DND-41 (cell line): Measurements from ENCODE around the gene RANBP17.

Experiments
- ATAC-seq: fragments of 200-7000 bp; cut with Tn5 transposase; 3 replicates; pipeline ENCODE4 v1.9.1; 2021; ENCODE audit warnings: low read depth; ENCODE audit not compliant: insufficient read depth
- DNase-seq: peaks from one replicate; pipeline ENCODE4 v3.0.0-alpha.2; 2020
- H2AFZ ChIP-seq: 2 replicates; pipeline ENCODE4 v1.6.0; 2012; ENCODE audit warnings: low read depth, low read length
- H3K27ac ChIP-seq: 2 replicates; pipeline ENCODE4 v1.5.1; 2012; ENCODE audit warnings: low read length, inconsistent platforms
- H3K27me3 ChIP-seq: fragments of 200-600 bp; sonication (generic); 2 replicates; pipeline ENCODE4 v1.6.0; 2012; ENCODE audit warnings: low read length, mild to moderate bottlenecking, inconsistent platforms; ENCODE audit not compliant: insufficient read depth, poor library complexity
- H3K36me3 ChIP-seq: 2 replicates; pipeline ENCODE4 v1.5.1; 2012; ENCODE audit warnings: low read length, inconsistent platforms; ENCODE audit not compliant: insufficient read depth
- H3K4me1 ChIP-seq: 2 replicates; pipeline ENCODE4 v1.5.1; 2012; ENCODE audit warnings: mild to moderate bottlenecking, low read length; ENCODE audit not compliant: insufficient read depth
- H3K4me2 ChIP-seq: 2 replicates; pipeline ENCODE4 v1.6.0; 2012; ENCODE audit warnings: mild to moderate bottlenecking, moderate library complexity, low read length, inconsistent platforms; ENCODE audit not compliant: insufficient read depth
- H3K4me3 ChIP-seq, 2 experiments: fragments of 200-600 bp in 1 of 2; shearing (Covaris generic) in 1 of 2; 2 replicates each; pipeline ENCODE4 v1.5.1; 2012 to 2016; ENCODE audit warnings: inconsistent platforms in 2 of 2, low read length in 2 of 2, mild to moderate bottlenecking in 2 of 2, low read depth in 1 of 2, moderate library complexity in 1 of 2
- H3K79me2 ChIP-seq: 2 replicates; pipeline ENCODE4 v1.6.0; 2012; ENCODE audit warnings: low read length, inconsistent platforms; ENCODE audit not compliant: insufficient read depth
- H3K9ac ChIP-seq: 2 replicates; pipeline ENCODE4 v1.6.0; 2012; ENCODE audit warnings: low read depth, mild to moderate bottlenecking, inconsistent platforms, low read length, moderate library complexity
- H3K9me3 ChIP-seq: 2 replicates; pipeline ENCODE4 v1.5.1; 2012; ENCODE audit warnings: low read length, moderate library complexity, mild to moderate bottlenecking, inconsistent platforms; ENCODE audit not compliant: insufficient read depth, severe bottlenecking
- H4K20me1 ChIP-seq: 2 replicates; pipeline ENCODE4 v1.6.0; 2012; ENCODE audit warnings: low read length; ENCODE audit not compliant: insufficient read depth
- CTCF ChIP-seq: IDR thresholded peaks from 2 replicates; pipeline ENCODE4 v1.5.1; 2012; ENCODE audit warnings: borderline replicate concordance, low read length, moderate library complexity, mild to moderate bottlenecking; ENCODE audit not compliant: poor library complexity, severe bottlenecking; ENCODE audit errors: extremely low read depth
- EZH2 ChIP-seq: IDR thresholded peaks from 3 replicates; pipeline ENCODE4 v1.6.1; 2012; ENCODE audit warnings: borderline replicate concordance, low read depth, mild to moderate bottlenecking, moderate library complexity, low read length, inconsistent platforms; ENCODE audit not compliant: severe bottlenecking

The RANBP17 gene

DNA sequence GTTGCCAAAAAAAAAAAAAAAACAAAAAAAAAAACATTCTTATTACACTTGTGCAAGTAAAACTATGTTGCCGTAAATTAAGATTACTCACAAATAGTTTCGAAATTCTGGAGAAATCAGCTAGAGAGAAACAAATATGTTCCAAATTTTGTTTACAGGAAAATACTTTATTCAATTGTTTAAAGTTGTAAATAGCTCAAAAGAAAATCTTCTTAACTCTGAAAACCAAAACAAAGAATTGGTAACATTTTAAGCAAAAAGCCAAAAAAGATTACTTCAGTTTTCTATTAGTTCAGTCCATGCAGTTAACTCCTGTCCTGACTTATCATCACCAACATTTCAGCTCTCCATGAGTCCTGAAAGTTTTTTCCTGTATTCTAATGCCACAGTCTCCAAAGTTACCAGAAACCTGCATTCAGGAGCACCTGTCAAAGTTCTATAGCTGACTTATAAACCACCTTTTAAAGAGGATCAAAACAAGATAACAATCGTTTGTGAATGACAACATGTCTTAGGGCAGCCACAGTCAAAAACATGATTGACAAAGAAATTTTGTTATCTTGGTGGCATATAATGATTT, 194.1 kb downstream of the RANBP17 start:
- Histone ChIP-seq H3K27me3 (no peaks in the 10 kb centered on the region), H3K36me3 (no peaks in the 10 kb centered on the region), H3K9me3 (peaks cover 45% of the 10 kb centered on the region), H3K4me3 (no peak overlapping the region), H3K79me2 (no peaks in the 10 kb centered on the region), H2AFZ (no peak overlapping the region), H4K20me1 (no peaks in the 10 kb centered on the region), H3K4me2 (no peak overlapping the region), H3K4me1 (no peaks in the 10 kb centered on the region), H3K27ac (no peak overlapping the region), H3K9ac (no peak overlapping the region)
- TF ChIP-seq EZH2 = no peak
- no peak for TF ChIP-seq CTCF
- ATAC-seq (no peak), DNase-seq (no peak)

DNA sequence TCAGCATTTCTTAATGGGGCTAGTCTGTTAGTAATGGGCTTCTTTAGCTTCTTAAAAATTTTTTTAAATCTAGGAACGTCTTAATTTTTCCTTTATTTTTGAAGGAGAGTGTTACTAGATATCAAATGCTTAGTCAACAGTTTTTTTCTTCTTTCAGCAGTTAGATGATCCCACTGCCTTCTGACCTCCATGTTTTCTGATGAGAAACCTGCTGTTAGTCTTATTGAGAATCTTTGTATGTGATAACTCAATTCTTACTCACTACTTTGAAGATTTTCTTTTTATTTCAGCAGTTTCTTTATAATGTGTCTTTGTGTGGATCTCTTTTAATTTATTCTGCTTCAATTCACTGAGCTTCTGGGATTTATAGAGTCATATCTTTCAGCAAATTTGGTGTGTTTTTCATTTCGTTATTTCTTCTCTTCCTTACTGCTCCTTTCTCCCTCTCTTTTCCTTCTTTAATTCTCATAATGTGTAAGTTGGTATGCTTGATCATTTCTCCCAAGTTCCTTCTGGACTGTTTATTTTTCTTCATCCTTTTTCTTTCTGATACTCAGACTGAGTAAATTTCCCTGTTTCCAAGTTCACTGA, 205.8 kb downstream of the RANBP17 start:
- Histone ChIP-seq H3K36me3 (no peaks in the 10 kb centered on the region), H2AFZ (no peak overlapping the region), H3K4me3 (no peak overlapping the region), H3K9me3 (peaks cover 39% of the 10 kb centered on the region), H3K27me3 (no peaks in the 10 kb centered on the region), H3K4me1 (no peaks in the 10 kb centered on the region), H3K9ac (no peak overlapping the region), H3K79me2 (no peaks in the 10 kb centered on the region), H3K27ac (no peak overlapping the region), H3K4me2 (no peak overlapping the region), H4K20me1 (no peaks in the 10 kb centered on the region)
- ATAC-seq (no peak), DNase-seq (no peak)
- TF ChIP-seq CTCF = no peak
- no peak for TF ChIP-seq EZH2

GRCh38 chr5:171074747-171075146, 212.9 kb downstream of the RANBP17 start:
- H3K36me3 ChIP-seq = no peaks in the 10 kb centered on the region
- no peaks in the 10 kb centered on the region for H3K79me2 ChIP-seq
- H3K4me3 ChIP-seq = no peak overlapping the region
- no peaks in the 10 kb centered on the region for H3K27me3 ChIP-seq
- TF ChIP-seq CTCF (no peak), EZH2 (no peak)
- H3K9me3 ChIP-seq = peaks cover 11% of the 10 kb centered on the region
- ATAC-seq = no peak
- no peaks in the 10 kb centered on the region for H3K4me1 ChIP-seq
- no peak for DNase-seq
- no peaks in the 10 kb centered on the region for H4K20me1 ChIP-seq
- no peak overlapping the region for H2AFZ ChIP-seq
- no peak overlapping the region for H3K9ac ChIP-seq
- no peak overlapping the region for H3K27ac ChIP-seq
- no peak overlapping the region for H3K4me2 ChIP-seq
